ENCODE results near the gene STON1.
"Not testable (repeated sequence)": the region's sequence is repeated elsewhere in the genome, so short reads cannot be mapped to it uniquely, and the experiment has no call there.

STON1 gene

GRCh38 chr2:48583961-48584360 is 54.0 kb downstream of the STON1 start:
- DNase-seq = peak; percentile 26

GRCh38 chr2:48584551-48584950 is 54.6 kb downstream of the STON1 start:
- no peak for DNase-seq

- no peak for DNase-seq
These were observed 56.5 kb downstream of the STON1 start for GRCh38 chr2:48586433-48586832.

- DNase-seq = no peak
These were observed 57.6 kb downstream of the STON1 start for GRCh38 chr2:48587560-48587959.

- DNase-seq = no peak
These were observed 58.0 kb downstream of the STON1 start for GRCh38 chr2:48587961-48588360.

GRCh38 chr2:48588745-48589144 is 58.8 kb downstream of the STON1 start:
- DNase-seq = no peak

- DNase-seq = no peak
These were observed 59.3 kb downstream of the STON1 start for GRCh38 chr2:48589170-48589767.

GRCh38 chr2:48590017-48590416 is 60.1 kb downstream of the STON1 start:
- DNase-seq = no peak

- no peak for DNase-seq
These were observed 62.1 kb downstream of the STON1 start for GRCh38 chr2:48592067-48592466.

- DNase-seq = not testable (repeated sequence)
These were observed 66.8 kb downstream of the STON1 start for GRCh38 chr2:48596751-48597150.

GRCh38 chr2:48597492-48597891 is 67.5 kb downstream of the STON1 start:
- DNase-seq = no peak

GRCh38 chr2:48600204-48600813 is 70.4 kb downstream of the STON1 start:
- peak; percentile 5 for DNase-seq

GRCh38 chr2:48600917-48601316 is 71.0 kb downstream of the STON1 start:
- DNase-seq = no peak

- DNase-seq = no peak
These were observed 71.4 kb downstream of the STON1 start for GRCh38 chr2:48601349-48601748.

GRCh38 chr2:48605482-48606175 is 75.7 kb downstream of the STON1 start:
- DNase-seq = no peak

GRCh38 chr2:48607307-48608014 is 77.5 kb downstream of the STON1 start:
- DNase-seq = no peak

GRCh38 chr2:48613211-48613610 is 83.3 kb downstream of the STON1 start:
- DNase-seq = no peak

GRCh38 chr2:48614581-48614980 is 84.6 kb downstream of the STON1 start:
- DNase-seq = not testable (repeated sequence)

- DNase-seq = no peak
These were observed 87.7 kb downstream of the STON1 start, which contains the start of gene GTF2A1L for GRCh38 chr2:48617618-48618017. Gene GTF2A1L (plus strand): TSS chr2:48617856. CDS start chr2:48617875, 19 bp downstream.

- no peak for DNase-seq
These were observed 89.6 kb downstream of the STON1 start for GRCh38 chr2:48619526-48619925.

- DNase-seq = no peak
These were observed 90.7 kb downstream of the STON1 start for GRCh38 chr2:48620604-48621003.

GRCh38 chr2:48622691-48623090 is 92.7 kb downstream of the STON1 start:
- DNase-seq = peak; percentile 1

- DNase-seq = no peak
These were observed 94.7 kb downstream of the STON1 start for GRCh38 chr2:48624696-48625095.

GRCh38 chr2:48626047-48626446 is 96.1 kb downstream of the STON1 start:
- no peak for DNase-seq
